SH-SY5Y (cell line): ENCODE measurements around the gene CERS4.

Experiments used
- GATA2 ChIP-seq: IDR thresholded peaks from 2 replicates; pipeline ENCODE4 v1.6.1; 2011; ENCODE audit warnings: mild to moderate bottlenecking, low read depth, low read length
- GATA3 ChIP-seq: IDR thresholded peaks from 2 replicates; pipeline ENCODE4 v1.6.1; 2011; ENCODE audit warnings: low read depth, mild to moderate bottlenecking, low read length, moderate library complexity

DNA sequence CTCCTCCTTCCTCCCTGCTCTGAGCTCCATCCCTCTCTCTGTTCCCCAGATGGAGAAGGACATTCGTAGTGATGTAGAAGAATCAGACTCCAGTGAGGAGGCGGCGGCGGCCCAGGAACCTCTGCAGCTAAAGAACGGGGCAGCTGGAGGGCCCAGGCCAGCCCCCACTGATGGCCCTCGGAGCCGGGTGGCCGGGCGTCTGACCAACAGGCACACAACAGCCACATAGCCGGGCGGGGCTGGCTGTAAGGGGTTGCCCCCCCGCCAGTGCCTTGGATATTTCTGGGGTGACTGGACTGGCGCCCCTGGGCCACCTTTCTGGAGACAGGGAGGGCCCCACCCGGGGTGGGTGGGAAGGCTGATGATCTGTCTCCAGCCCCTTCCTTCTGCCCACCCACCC lies 52.7 kb downstream of the CERS4 start:
- TF ChIP-seq GATA3 (no peak), GATA2 (no peak)
